NCI-H2196 (cell line): ENCODE data around the gene ADAMTS4.

Source experiments
- DNase-seq: peaks from one replicate; lab custom pipeline; 2025; ENCODE audit not compliant: unreplicated experiment; lab: John Stamatoyannopoulos, UW

Gene ADAMTS4

DNA sequence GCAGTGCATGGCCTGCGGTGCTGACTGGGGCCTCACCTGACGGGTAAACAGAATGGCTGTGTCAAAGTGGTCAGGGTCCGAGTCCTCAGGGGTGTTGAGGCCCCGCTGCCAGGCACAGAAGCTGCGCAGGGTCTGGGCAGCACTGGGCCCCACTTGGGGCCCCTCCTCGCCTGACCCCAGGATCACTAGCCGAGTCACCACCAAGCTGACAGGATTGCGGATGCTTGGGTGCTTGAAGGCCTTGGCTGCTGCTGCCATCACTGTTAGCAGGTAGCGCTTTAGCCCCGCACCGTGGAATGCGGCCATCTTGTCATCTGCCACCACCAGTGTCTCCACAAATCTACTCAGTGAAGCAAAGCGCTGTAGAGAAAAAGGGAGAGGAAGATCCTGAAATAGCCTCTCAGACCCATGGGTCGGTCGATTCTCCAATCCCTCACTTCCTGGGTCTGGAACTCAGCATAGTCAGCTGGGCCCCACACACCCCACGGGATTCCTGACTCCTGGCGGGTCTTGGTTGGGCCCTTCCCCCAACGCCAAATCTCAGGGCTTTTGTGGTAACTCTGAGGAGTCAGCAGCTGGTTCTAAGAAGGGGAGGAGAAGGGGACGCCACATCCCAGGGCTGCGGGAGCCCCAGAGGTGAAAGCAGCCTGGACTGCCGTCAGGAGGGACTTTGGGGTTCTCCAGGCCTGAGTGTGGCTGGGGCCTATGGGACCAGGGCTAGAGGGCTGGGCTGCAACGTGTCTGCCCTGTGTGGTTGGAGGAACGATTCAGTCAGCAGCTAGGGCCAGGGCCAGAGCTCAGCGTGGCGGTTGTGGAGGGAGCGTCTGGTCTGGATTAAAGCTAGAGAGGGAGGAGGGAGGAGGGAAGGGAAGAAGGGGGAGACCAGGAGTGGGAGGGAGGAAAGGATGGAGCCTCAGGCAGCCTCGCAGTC is 2.1 kb downstream of the ADAMTS4 start:
- DNase-seq = no peak

DNA sequence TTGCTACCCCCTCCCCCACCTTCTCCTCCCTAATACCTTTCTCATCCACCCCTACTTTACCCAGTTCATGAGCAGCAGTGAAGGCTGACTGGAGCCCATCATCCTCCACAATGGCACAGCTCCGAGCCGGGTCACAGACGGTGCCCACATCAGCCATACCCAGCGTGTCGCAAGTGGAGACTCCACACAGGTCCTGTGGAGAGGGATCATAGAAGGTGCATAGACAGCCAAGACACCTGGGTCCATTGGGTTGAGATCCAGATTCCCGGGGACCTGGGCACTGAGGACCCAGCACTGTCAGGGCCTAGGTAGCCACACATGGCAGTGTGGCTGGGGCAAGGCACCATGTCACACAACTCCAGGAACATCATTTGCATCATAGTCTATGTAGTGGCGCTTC is 2.7 kb downstream of the ADAMTS4 start:
- no peak for DNase-seq

DNA sequence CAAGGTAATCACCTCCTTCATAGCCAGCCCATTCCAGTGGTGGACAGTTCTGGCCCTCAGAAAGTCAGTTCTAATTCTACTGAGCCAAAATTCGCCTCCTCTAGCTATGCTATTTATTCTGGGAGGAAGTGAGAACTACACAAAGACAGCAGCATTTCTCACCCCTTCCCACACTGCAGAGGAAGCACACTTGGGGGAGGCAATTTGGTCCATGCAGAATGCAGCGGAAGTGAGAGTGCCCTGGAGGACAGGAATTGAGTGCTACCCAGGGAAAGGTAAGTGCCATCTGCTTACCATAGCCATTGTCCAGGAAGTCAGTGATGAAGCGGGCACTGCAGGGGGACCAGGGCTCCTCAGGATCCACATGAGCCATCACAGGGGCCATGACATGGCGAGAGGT is 3.7 kb downstream of the ADAMTS4 start:
- no peak for DNase-seq

DNA sequence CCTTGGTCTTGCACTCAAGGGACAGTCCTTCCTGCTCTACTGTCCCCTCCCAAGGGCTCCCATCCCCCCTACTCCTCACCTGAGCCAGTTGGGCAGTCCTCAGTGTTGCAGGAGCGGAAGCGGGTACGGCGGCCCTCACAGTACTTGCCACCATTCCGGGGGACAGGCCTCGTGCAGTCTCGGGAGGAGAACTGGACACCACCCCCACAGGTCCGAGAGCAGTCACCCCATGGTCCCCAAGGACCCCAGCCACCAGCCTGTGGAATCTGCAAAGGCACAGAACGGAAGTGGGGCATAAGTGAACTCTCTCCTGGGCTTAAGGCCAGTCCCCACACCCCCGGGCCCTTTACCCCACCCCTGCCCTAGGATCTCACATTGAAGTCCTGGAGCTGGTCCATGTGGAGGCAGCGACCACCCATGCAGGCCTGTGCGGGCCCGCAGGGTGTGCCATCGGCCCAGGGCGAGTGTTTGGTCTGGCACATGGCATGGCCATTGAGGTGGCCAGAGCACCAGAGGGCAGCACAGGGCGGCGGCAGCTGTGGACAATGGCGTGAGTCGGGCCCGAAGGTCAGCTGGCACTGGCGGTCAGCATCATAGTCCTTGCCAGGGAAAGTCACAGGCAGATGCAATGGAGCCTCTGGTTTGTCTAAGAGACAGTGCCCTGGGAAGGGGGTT is 5.2 kb downstream of the ADAMTS4 start:
- no peak for DNase-seq

DNA sequence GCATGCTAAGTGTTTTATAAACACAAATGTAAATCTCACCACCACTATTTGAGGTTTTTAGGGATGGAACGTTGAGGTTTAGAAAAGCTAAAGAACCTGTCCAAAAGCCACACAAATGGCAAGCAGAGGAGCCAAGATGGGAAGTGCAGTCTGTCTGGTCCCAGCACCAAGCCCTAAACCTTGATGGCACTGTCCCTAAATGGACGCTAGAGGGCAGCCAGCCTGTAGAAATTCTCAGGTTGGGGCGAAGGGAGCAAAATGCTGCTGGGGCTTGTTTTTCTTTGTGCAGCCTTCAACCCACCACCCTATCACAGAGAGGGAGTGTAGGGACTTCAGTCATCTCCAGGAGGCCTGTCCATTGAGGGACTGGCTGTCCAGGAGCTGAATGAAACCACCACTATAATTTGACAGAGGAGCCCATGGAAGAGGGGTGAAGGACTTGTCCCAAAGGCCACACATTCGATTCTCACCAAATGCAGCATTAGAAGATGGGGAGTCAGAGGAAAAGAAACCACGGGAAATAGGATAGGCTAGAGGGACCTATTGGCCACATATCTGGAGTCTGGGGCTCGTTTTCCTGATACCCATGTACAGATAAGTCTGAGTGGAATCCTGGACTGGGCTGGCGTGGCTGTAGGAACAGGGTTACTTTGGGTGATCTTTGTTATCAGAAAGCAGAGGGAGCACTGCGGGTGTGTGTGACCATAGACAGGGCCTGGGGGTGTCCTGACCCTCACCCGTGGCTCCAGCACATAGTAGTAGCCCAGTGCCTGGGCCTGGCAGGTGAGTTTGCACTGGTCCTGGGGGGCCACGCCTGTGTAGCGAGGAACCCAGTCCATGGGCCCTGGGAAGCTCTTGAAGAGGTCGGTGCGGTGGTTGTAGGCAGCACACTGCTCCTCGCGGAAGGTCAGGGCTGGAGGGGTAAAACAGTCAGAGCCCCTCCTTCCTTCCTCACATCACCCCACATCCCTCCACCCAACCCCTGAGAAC is 6.1 kb downstream of the ADAMTS4 start:
- DNase-seq = peak; percentile 75

DNA sequence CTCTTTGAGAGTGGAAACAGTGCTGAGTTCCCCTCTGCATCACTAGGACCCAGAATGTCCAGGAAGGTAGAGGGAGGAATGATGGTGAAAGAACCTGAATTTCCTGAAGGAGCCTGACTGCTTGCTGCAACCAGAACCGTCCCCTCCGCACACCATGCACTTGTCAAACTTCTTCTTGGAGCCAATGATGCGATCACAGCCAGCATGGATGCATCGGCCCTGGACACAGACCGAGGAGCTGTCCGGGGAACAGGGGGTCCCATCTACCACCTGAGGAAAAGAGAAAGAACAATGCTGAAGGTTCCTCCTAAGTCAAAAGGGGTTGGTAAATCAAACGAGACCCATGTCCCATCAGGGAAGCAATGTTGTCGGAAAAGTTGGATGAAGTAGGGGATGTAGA is 6.9 kb downstream of the ADAMTS4 start:
- no peak for DNase-seq

DNA sequence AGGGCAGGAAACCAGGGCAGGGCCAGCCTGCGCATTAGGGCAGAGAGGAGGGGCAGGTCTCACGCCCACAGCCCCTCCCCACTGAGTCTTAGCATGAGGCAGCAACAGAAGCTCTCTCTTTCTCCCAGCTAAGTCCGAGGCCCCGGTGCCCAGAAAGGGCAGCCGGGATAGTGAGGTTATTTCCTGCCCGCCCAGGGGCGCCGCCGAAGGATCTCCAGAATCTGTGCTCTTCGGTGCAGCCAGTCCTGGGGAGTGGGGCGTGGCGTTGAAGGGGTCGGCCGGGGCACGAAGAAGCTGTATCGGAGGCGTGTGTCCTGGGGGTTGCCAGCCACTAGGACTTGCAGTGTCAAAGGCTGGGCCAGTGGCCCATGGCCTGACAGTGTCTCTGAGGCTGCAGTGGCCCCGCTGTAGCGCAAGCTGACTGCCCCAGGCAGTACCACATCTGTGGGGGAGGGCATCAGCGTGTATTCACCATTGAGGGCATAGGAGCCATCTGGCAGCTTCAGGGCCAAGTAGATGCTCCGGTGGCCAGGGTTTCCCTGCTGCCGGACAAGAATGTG is 7.8 kb downstream of the ADAMTS4 start:
- DNase-seq = no peak

DNA sequence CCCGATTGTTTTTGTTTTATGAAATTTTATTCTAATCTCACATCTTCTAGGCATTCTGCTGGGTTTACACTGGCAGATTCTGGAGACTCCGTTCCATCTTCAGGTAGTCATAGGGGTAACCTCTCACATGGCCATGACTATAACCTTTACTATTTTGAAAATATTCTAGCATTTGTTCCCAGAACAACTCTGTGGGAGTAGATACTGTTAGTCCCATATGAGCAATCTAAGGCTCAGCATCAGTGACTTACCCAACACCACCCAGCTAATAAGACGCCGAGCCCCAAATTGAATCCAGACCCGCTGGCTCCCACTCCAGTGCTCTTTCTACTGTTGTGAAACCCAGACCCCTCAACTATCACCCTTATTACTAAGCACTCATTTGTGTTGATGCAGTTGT is 9.8 kb downstream of the ADAMTS4 start:
- no peak for DNase-seq

DNA sequence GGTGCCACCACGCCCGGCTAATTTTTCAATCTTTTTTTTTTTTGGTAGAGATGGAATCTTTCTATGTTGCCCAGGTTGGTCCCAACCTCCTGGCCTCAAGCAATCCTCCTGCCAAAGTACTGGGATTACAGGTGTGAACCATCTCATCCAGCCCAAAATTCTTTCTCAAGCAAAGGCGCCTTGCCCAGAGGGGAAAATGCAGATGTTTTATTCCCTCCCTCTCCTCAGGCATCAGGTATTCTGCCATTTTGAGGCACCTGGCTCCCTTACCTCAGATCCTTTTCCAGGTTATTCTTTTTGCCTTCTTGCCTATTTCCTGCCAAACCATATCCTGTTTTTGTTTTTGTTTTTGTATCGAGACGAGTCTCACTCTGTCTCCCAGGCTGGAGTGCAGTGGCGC is 10.5 kb downstream of the ADAMTS4 start:
- DNase-seq = no peak

DNA sequence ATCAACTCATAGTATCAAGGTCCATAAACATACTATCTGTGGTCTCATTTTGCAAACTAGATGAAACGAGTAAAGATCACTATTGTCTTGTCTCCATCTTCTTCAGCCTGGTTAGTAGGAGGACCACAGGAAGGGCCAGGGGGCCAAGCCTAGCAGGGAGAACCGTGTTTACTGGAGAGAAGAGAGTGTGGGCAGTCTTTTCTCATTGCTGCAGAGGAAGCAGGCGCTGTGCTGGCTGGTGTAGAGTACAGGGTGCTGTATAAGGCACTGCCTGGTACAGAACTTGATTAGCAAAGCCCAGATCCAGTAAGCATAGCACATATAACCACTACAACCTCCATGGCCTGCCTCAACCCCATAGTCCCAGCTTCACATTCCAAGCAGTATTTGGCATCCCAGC is 11.5 kb downstream of the ADAMTS4 start:
- DNase-seq = no peak

DNA sequence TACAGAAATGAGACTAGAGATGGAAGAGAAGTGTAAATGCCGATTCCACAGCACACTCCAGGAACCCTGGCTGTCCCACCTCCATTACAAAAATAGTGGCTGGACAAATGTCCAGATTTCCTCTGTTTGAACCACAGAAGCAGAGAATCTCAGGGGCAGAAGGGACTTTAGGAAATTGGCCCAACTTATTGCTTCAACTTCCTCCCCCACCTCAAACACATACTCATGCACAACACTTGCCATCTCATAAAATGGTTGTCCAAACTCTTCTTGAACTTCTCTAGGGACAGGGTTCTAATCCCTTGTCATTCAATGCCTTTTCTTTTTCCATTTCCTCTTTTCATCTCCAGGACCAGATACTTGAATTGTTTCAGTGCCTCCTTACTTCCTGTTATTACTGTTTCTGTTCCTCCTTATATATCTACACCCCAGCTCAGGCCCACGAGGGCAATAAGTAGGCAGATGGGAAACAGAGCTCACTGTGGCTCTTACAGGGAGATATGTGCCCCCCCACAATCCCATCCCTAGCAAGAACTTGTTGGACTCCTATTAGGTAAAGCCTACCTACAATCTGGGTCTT is 13.0 kb downstream of the ADAMTS4 start:
- no peak for DNase-seq

DNA sequence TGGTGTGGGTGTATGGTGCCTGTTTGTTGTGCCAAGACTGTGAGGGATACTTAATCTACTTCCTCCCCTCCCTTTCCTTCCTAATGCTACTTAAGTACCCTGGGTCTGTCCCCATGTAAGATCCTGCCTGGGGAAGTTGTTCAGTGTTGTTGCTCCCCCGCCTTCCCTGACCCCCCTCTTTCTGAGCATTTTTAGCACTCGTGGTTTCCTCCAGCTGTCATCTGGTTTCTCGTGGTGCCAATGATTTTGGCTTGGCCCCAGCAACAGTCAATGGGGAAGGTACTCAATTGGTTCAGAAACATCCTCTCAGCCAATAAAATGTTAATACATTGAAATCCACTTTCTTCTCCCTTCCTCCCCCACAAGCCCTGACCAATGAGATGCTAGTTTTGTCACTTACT is 13.6 kb downstream of the ADAMTS4 start:
- peak; percentile 46 for DNase-seq

DNA sequence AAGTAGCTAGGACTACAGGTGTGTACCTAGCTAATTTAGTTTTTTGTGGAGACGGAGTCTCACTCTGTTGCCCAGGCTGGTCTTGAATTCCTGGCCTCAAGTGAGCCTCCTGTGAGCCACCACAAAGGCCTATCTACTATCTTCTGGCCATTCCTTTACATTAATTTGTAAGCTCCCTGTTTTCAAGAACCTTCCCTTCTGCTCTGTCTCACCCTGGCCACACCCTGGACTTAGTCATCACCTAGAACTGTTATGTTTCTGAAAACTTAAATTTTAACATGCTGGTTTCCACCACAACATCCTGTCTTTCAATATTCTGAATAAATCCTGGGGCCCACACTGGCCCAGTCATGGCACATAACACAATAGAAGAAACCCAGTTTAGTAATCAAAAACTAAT is 16.6 kb downstream of the ADAMTS4 start:
- no peak for DNase-seq

DNA sequence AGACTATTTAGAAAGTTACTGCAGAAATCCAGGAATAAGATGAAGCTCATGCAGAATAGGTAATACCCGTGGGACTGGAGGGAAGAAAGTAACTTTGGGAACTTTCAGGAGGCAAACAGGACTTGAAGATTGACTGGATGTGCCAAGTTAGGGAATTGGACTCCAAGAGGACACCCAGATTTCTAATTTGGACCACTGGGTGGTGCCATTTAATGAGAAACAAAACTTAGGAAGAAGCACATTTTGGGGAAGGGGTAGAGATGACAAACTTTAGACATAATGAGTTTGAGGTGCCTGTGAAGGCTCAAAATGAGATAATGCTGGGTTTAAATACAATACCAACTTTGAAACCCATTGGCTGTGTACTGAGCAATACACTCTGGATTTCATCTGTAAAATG is 18.2 kb downstream of the ADAMTS4 start:
- no peak for DNase-seq

DNA sequence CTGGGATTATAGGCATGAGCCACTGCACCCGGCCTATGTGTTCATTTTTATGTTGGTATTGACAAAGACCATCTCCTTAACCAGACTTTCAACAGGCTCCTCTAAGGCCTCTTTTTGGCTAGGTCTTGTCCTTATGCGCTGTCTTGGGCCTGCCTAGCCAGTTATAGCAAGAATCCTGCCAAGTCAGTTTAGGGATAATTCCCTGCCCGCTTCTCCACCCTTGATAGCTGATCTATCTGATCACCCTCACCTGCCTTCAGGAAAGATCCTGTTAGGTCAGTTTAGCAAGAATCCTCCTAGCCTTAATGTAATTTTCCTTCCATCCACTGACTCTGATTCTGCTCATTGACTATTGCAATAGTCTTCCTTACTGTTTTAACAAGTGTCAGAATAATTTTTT is 19.2 kb downstream of the ADAMTS4 start:
- DNase-seq = no peak

DNA sequence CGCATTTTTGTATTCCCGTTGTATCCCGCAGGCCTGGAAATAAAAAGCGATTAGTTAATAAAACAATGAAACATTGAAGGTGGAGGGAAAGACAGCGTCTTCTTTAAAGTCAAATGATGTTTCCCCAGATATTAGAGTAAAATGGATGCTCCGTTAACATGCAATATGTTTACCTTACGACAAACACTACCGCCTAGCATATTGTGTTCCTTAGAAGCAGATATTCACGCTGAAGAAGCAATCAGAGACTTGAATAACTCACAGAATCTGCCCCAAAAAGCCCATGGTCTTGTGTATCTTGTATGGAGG is 21.0 kb downstream of the ADAMTS4 start:
- no peak for DNase-seq

DNA sequence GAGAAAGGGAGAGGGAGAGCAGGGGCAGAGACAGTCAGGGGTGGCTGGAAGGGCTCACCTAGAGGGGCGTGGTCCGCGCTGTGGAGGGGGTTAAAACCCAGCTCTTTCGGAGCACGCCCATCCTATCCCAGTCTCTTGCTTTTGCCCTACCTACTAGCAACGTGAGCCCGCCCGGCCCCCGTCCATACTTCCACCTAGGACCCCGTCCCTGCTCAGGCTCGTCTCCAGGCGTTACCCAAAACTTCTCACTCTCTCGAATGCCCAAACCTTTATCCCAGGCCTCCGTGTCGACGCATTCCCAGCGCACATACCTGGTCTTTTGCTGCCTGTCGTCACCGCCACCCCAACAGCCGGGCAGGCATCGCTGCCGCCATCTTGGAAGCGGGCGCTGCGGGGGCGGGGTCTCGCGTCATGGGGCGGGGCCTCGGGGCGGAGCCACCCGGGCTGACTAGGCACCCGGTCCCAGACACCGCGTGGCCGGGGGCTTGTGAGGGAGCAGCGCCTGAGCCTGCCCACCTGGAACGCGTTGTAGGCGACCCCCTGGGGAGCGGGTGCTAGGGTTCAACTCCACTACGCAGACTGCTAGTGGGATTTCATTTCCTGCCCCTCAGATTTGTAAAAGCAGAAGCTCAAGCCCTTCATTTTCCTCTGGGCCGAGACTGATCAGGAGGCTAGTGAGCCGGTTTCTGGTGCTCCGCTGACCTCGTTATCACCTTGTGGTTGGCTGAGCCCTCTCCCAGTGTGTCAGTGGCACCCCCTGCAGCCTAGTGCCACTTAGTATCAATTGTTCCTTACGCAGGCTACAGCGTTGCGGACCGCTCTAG is 21.5 kb downstream of the ADAMTS4 start, which contains the start of gene B4GALT3:
B4GALT3 (minus strand) TSS at position 396 of the 824 bp plus-strand sequence. CDS start 1,447 bp downstream, outside the sequence.
- DNase-seq = peak; percentile 77

DNA sequence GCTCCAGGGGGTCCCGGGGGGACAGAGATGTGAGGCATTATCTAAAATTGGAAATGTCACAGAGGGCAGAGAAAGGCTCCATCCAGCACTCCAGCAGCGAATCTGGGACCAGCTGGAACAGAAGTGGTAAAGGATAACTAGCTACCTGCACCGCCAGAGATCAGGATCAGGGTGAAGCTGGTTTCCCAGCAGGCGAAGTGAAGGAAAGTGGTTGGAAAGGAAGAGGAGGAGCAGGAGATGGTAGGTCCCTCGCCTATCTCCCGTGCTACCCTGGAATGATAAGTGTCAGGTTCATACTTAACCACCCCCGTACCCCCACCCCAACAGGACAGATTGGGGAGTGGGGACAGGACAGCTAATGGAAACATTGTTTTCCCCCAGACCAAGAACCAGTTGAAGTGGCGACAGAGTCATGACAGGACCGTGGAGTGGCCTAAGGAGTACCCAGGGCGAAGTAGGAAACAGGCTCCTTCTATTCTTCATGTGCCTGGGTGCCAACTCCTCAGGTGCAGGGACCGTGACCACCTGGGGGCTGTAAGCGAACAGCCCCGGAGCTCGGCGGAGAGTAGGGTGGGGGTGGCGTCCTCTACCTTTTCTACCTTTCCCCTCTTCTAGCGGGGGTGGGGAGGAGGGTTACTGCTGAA is 22.3 kb downstream of the ADAMTS4 start:
- DNase-seq = no peak

DNA sequence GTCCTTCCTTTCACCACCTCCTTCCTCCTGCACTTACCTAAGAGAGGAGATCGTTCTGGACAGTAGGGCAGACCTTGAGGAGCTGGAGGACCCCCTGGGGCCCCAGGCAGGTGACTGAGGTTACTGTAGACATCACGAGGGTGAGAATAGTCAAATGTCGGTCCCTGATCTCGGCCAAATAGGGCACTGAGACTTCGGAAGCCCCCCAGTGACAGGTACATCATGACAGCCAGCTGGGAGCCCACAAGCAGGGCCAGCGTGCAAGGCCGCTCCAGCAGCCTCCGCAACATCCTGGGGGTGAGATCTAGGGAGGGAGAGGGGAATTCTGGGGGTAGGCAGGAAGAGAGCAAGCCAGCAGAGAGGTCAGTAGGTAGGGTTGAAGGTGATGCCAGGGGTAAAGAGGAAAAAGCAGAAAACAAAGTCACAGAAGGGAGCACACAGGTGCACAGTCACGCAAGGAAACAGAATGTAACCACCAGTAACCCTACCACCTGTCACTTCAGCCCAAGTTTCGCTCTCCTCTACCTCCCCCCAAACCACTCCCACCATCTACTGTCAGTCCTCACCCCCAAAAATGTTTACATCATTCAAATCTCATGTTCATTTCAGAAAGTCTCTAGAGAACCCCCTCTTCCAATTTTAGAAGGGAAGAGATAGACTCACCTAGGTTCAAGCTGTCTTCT is 22.9 kb downstream of the ADAMTS4 start:
- DNase-seq = no peak
